Left ventricle myocardium inferior (tissue), 1 donor: ENCODE results near the gene TPP2. TPM values are rescaled to one million over a fixed set of nuclear protein-coding genes. Genes with fewer than 3 reads are reported as not detected.

Source experiments
- DNase-seq: peaks from one replicate; pipeline ENCODE4 v3.0.0-alpha.2; 2020
- H3K27ac ChIP-seq: fragments of 200-600 bp; replicated peaks from 2 replicates; pipeline ENCODE4 v1.8.0; 2021
- H3K27me3 ChIP-seq: fragments of 200-600 bp; 2 replicates; pipeline ENCODE4 v1.8.0; 2021; ENCODE audit warnings: low read depth
- H3K36me3 ChIP-seq: fragments of 200-600 bp; 2 replicates; pipeline ENCODE4 v1.8.0; 2021
- H3K4me1 ChIP-seq: fragments of 200-600 bp; 2 replicates; pipeline ENCODE4 v1.8.0; 2021
- H3K4me3 ChIP-seq: fragments of 200-600 bp; 2 replicates; pipeline ENCODE4 v1.8.0; 2021; ENCODE audit warnings: mild to moderate bottlenecking, moderate library complexity
- H3K9me3 ChIP-seq: fragments of 200-600 bp; replicated peaks from 2 replicates; pipeline ENCODE4 v1.8.0; 2021
- CTCF ChIP-seq: fragments of 200-600 bp; IDR thresholded peaks from 2 replicates; pipeline ENCODE4 v1.8.0; 2021; ENCODE audit warnings: antibody characterized with exemption, mild to moderate bottlenecking, borderline replicate concordance
- intact Hi-C: fragments of 100-400 bp; cut with micrococcal nuclease; formaldehyde crosslinking; loops from one replicate; pipeline ENCODE4 v1.11.0; 2022
- total RNA-seq: library from RNA; stranded (reverse); fragmentation: NEBNext Ultra II Directional; extraction: Animal tissue kit (Norgen Biotek cat#: 25700); gene quantifications from one replicate; pipeline ENCODE4 v1.2.1, GENCODE V29; 2021
- donor health status: DM: no; HTN: yes; CAD: no; lungs with severe emphysema.

Gene TPP2
- total RNA-seq, 1 donor from 2014 or later = 29.0 TPM

GRCh38 chr13:102608974-102609373 lies 12.2 kb downstream of the TPP2 start:
- H3K36me3 ChIP-seq = peaks cover 56% of the 10 kb centered on the region
- peaks cover 16% of the 10 kb centered on the region for H3K4me1 ChIP-seq
- no peaks in the 10 kb centered on the region for H3K27me3 ChIP-seq
- no peaks in the 10 kb centered on the region for H3K9me3 ChIP-seq
- no peak for DNase-seq
- no peak overlapping the region for H3K4me3 ChIP-seq
- TF ChIP-seq CTCF = no peak
- intact Hi-C loops = no loop called here
- no peak overlapping the region for H3K27ac ChIP-seq

GRCh38 chr13:102609696-102610095 lies 12.9 kb downstream of the TPP2 start:
- H3K4me1 ChIP-seq = peaks cover 15% of the 10 kb centered on the region
- no peak overlapping the region for H3K27ac ChIP-seq
- H3K4me3 ChIP-seq = no peak overlapping the region
- no peak for DNase-seq
- TF ChIP-seq CTCF = no peak
- intact Hi-C loops = no loop called here
- no peaks in the 10 kb centered on the region for H3K9me3 ChIP-seq
- no peaks in the 10 kb centered on the region for H3K27me3 ChIP-seq
- peaks cover 59% of the 10 kb centered on the region for H3K36me3 ChIP-seq

GRCh38 chr13:102610296-102610895 lies 13.6 kb downstream of the TPP2 start:
- Histone ChIP-seq H3K4me1 (peaks cover 15% of the 10 kb centered on the region), H3K9me3 (no peaks in the 10 kb centered on the region), H3K27me3 (no peaks in the 10 kb centered on the region), H3K36me3 (peaks cover 59% of the 10 kb centered on the region), H3K27ac (no peak overlapping the region), H3K4me3 (no peak overlapping the region)
- TF ChIP-seq CTCF = no peak
- intact Hi-C loops = no loop called here
- no peak for DNase-seq

GRCh38 chr13:102617697-102618350 lies 21.0 kb downstream of the TPP2 start:
- H3K4me3 ChIP-seq = no peak overlapping the region

GRCh38 chr13:102620516-102620915 lies 23.7 kb downstream of the TPP2 start:
- no peak overlapping the region for H3K27ac ChIP-seq
- intact Hi-C loops = no loop called here

More at GRCh38 chr13:102617697-102618350, 21.0 kb downstream of the TPP2 start:
- Histone ChIP-seq H3K27ac (no peak overlapping the region), H3K27me3 (no peaks in the 10 kb centered on the region), H3K9me3 (no peaks in the 10 kb centered on the region), H3K36me3 (peaks cover 77% of the 10 kb centered on the region), H3K4me1 (peaks cover 7% of the 10 kb centered on the region)
- TF ChIP-seq CTCF = no peak
- no peak for DNase-seq
- intact Hi-C loops = no loop called here

More at GRCh38 chr13:102620516-102620915, 23.7 kb downstream of the TPP2 start:
- no peak for TF ChIP-seq CTCF
- Histone ChIP-seq H3K36me3 (peaks cover 84% of the 10 kb centered on the region), H3K9me3 (no peaks in the 10 kb centered on the region), H3K4me3 (no peak overlapping the region), H3K4me1 (peaks cover 7% of the 10 kb centered on the region), H3K27me3 (no peaks in the 10 kb centered on the region)
- no peak for DNase-seq
